AG04449 (cell line): Measurements from ENCODE around the gene LACTBL1.
A peak's percentile ranks its signal among the peaks of the same experiment; 100 is the strongest.
"Not testable (repeated sequence)": the region's sequence is repeated elsewhere in the genome, so short reads cannot be mapped to it uniquely, and the experiment has no call there.

ENCODE experiments used
- CTCF ChIA-PET: fragments of 350-600 bp; formaldehyde crosslinking; extraction: SDS; loops from one replicate; lab custom pipeline; 2021; ENCODE audit warnings: antibody characterized with exemption; lab: Yijun Ruan, JAX
- POLR2A ChIA-PET: fragments of 400-600, 350-600 bp; formaldehyde crosslinking; extraction: SDS; loops from one replicate; lab custom pipeline; 2020; ENCODE audit warnings: antibody characterized with exemption, inconsistent platforms; lab: Yijun Ruan, JAX
- DNase-seq: peaks from one replicate; pipeline ENCODE4 v3.0.0-alpha.2; 2010; ENCODE audit warnings: low read depth, low spot score
- H3K4me3 ChIP-seq: 2 replicates; pipeline ENCODE4 v1.5.1; 2011; ENCODE audit warnings: low read depth, mild to moderate bottlenecking, control low read depth, low read length
- TF ChIP-seq, protein P1 (sequence below): IDR thresholded peaks from one replicate; pipeline ENCODE4 v1.5.1; 2011; ENCODE audit warnings: mild to moderate bottlenecking, moderate library complexity, low read length, control low read depth, inconsistent platforms; ENCODE audit not compliant: insufficient read depth; ENCODE audit errors: missing control alignments

The LACTBL1 gene

DNA sequence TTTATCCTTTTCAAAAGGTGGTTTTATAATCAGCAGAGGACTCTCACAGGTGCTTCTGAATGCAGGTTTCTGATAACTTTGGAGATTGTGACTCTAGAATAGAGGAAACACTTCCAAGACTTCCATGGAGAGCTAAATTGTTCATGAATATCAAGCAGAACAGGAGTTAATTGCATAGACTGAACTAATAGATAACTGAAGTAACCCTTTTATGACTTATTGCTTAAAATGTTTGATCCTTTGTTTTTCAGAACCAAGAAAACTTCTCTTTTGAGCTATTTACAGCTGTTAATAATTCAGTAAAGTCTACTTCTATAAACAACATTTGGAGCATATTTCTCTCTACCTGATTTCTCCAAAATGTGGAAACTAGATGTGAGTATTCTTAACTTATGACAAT is 23.1 kb upstream of the LACTBL1 start:
- POLR2A ChIA-PET: no interaction called here
- TF ChIP-seq, protein P1, sequence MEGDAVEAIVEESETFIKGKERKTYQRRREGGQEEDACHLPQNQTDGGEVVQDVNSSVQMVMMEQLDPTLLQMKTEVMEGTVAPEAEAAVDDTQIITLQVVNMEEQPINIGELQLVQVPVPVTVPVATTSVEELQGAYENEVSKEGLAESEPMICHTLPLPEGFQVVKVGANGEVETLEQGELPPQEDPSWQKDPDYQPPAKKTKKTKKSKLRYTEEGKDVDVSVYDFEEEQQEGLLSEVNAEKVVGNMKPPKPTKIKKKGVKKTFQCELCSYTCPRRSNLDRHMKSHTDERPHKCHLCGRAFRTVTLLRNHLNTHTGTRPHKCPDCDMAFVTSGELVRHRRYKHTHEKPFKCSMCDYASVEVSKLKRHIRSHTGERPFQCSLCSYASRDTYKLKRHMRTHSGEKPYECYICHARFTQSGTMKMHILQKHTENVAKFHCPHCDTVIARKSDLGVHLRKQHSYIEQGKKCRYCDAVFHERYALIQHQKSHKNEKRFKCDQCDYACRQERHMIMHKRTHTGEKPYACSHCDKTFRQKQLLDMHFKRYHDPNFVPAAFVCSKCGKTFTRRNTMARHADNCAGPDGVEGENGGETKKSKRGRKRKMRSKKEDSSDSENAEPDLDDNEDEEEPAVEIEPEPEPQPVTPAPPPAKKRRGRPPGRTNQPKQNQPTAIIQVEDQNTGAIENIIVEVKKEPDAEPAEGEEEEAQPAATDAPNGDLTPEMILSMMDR: no peak
- CTCF ChIA-PET: no interaction called here
- DNase-seq: no peak
- no peak overlapping the region for H3K4me3 ChIP-seq

DNA sequence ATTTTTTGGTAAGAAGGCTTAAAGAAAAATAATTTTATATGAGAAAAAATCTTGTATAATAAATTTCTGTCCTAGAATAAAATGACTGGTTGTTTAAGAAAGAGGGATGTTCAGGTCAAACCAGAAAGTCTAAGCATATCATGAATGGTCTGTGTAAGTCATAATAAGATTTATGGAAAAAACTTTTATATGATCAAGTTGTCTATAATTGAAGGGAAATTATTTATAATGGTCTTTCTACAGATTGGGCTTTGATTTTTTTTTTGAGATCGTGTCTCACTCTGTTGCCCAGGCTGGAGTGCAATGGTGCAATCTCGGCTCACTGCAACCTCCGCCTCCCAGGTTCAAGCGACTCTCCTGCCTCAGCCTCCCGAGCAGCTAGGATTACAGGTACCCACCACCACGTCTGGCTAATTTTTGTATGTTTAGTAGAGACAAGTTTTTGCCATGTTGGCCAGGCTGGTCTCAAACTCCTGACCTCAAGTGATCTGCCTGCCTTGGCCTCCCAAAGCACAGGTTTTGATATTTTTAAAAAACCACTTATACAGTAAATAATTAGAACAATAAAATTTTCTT is 20.6 kb upstream of the LACTBL1 start:
- POLR2A ChIA-PET, DNase-seq, H3K4me3 ChIP-seq, CTCF ChIA-PET: not testable (repeated sequence)

DNA sequence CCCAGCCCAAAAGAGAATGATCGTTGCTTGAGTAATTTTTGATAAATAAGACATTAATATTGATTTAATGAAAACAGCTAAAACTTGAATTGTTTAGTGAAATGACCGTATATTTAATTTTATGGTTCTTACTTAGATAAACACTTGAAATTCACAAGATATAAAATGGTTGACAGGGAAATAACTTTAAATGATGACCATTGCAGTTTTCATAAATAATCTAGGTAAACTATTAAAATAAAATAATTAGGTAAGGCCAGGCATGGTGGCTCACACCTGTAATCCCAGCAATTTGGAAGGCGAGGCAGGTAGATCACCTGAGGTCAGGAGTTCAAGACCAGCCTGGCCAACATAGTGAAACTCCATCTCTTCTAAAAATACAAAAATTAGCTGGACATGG is 19.7 kb upstream of the LACTBL1 start:
- DNase-seq, CTCF ChIA-PET, POLR2A ChIA-PET, H3K4me3 ChIP-seq: not testable (repeated sequence)

DNA sequence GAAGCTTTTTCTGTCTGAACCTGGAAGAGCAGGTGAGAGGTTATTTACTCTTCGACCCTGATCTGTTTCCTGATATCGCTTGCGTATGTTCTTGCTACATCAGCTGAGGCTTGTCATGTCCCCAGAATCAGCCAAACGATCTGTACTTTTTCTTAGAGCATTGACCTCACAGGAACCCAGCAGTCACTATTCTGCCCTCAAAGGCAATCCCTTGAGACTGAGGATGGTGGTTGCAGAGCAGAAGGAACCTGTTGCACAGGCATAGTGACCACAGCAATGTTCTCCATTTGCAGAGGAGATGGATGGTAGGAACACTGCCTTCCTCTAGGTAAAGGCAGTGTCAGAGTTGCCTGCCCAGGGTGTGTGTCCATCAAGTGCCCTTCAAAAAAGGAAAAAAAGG is 11.3 kb upstream of the LACTBL1 start:
- TF ChIP-seq, protein P1: no peak
- no peak for DNase-seq
- CTCF ChIA-PET: interaction anchor here (1.4 kb wide), 1 partner anchor 201 kb away, joined by 3 read pairs; no protein-coding TSS in a partner anchor
- no peak overlapping the region for H3K4me3 ChIP-seq
- POLR2A ChIA-PET: no interaction called here

DNA sequence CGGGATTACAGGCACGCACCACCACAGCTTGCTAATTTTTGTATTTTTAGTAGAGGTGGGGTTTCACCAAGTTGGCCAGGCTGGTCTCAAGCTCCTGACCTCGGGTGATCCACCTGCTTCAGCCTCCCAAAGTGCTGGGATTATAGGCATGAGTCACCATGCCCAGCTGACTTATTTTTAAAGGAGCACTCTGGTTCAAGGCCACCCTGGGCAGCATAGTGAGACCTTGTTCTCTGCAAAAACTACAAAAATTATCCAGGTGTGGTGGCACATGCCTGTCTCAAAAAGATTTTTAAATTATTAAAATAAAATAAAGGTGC is 7.8 kb upstream of the LACTBL1 start:
- DNase-seq: not testable (repeated sequence)
- CTCF ChIA-PET: interaction anchor here (1.6 to 10.4 kb wide), 2 partner anchors 204 to 559 kb away, joined by 4 to 143 read pairs; no protein-coding TSS in a partner anchor

DNA sequence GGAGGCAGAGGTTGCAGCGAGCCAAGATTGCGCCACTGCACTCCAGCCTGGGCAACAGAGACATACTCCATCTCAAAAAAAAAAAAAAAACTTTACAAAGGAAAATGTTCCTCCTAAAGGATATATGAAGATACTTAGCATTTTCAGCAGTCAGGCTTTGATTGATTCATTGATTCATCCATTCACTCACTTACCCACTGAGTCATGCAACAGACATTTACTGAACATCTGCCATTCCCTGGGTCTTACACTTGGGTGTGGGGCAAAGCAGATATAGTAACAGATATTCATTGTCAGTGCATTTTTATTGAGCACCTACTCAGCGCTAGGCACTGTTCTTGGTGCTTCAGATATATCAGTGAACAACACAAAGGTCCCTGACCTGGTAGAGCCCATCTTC is 5.6 kb upstream of the LACTBL1 start:
- ChIA-PET CTCF (interaction anchor here (0.9 to 10.4 kb wide), 5 partner anchors 11 to 563 kb away, joined by 3 to 143 read pairs (median 6); no protein-coding TSS in a partner anchor), POLR2A (no interaction called here)
- no peak overlapping the region for H3K4me3 ChIP-seq
- no peak for DNase-seq
- TF ChIP-seq, protein P1: no peak

More for the DNA sequence above, 7.8 kb upstream of the LACTBL1 start:
- H3K4me3 ChIP-seq, POLR2A ChIA-PET: not testable (repeated sequence)

DNA sequence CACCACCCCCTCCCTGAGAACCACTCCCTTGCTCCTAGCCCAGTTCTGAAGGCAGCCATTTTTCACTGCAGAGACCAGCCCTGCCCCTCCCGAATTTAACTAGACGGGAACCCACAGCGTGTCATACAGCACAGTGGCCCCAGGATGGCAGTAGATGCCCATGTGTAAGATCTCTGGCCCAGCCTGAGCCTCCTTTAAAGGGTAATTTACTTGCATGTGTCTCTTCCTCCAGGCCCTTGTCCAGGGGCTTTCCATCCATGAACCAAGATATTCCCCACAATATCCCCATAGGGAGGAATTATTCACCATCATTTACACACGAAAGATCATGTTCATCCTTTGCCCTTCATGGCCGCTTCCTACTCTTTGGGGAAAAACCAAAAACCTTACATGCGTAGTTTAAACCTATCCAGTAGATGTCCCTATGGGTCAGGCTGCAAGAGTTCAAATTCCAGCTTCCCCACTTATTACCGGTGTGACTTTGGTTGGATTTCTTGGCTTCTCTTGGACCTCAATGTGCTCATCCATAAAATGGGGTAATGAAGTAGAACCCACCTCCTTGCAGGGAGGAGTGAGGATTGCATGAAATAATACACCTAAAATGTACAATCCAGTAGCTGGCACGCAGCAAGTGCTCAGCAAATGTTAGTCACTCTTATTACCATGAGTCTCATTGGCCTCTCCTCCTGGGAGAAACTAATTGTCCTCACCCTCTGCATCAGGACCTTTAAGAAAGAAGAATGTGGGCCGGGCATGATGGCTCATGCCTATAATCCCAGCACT is 4.0 kb upstream of the LACTBL1 start:
- POLR2A ChIA-PET: no interaction called here
- peak; percentile 44 for DNase-seq
- TF ChIP-seq, protein P1: peak; percentile 85
- H3K4me3 ChIP-seq: no peak overlapping the region
- CTCF ChIA-PET: interaction anchor here (0.6 to 10.4 kb wide), 16 partner anchors 13 to 662 kb away, joined by 3 to 143 read pairs (median 4); no protein-coding TSS in a partner anchor
